ENCODE results near the gene USP17L21.
"Not testable (repeated sequence)": the region's sequence is repeated elsewhere in the genome, so short reads cannot be mapped to it uniquely, and the experiment has no call there.

Gene USP17L21

GRCh38 chr4:9262572-9262971, at the start of gene USP17L21:
Gene USP17L21, plus strand, starts transcription at chr4:9262872. Its CDS starts 0 bp downstream, at chr4:9262872.
- H3K4me3 ChIP-seq (ENCODE audit: low read depth, low read length): not testable (repeated sequence)

- not testable (repeated sequence) for H3K4me3 ChIP-seq (ENCODE audit: low read depth, low read length)
These were observed 48.0 kb upstream of the USP17L21 start for GRCh38 chr4:9214701-9215100.

- not testable (repeated sequence) for H3K4me3 ChIP-seq (ENCODE audit: low read depth, low read length)
These were observed 47.6 kb upstream of the USP17L21 start, which contains the start of gene USP17L11 for GRCh38 chr4:9215105-9215504. Gene USP17L11, plus strand, starts transcription at chr4:9215405. Its CDS starts 0 bp downstream, at chr4:9215405.

- H3K4me3 ChIP-seq (ENCODE audit: low read depth, low read length): not testable (repeated sequence)
These were observed 42.8 kb upstream of the USP17L21 start, which contains the start of gene USP17L12 for GRCh38 chr4:9219852-9220251. Gene USP17L12, plus strand, starts transcription at chr4:9220152. Its CDS starts 0 bp downstream, at chr4:9220152.

- not testable (repeated sequence) for H3K4me3 ChIP-seq (ENCODE audit: low read depth, low read length)
These were observed 38.1 kb upstream of the USP17L21 start, which contains the start of gene USP17L13 for GRCh38 chr4:9224596-9224995. Gene USP17L13, plus strand, starts transcription at chr4:9224896. Its CDS starts 0 bp downstream, at chr4:9224896.

DNA sequence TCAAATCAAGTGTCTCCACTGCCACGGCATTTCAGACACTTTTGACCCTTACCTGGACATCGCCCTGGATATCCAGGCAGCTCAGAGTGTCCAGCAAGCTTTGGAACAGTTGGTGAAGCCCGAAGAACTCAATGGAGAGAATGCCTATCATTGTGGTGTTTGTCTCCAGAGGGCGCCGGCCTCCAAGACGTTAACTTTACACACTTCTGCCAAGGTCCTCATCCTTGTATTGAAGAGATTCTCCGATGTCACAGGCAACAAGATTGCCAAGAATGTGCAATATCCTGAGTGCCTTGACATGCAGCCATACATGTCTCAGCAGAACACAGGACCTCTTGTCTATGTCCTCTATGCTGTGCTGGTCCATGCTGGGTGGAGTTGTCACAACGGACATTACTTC, 32.4 kb upstream of the USP17L21 start:
- not testable (repeated sequence) for H3K4me3 ChIP-seq (ENCODE audit: low read depth, low read length)

DNA sequence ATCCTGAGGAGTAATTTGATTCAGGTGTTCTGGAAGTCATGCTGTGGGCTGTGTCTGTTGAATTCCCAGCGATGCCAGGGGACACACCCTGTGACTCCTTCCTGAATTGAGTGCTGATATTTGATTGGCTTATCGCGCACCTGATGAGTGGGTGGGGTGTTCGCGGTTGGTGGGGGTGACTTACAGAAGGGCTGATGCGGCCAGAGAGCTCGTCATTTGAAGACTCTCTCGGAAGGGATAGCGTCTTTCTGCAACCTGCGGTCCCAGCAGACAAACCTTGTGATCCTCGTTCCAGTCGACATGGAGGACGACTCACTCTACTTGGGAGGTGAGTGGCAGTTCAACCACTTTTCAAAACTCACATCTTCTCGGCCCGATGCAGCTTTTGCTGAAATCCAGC, 28.6 kb upstream of the USP17L21 start, which contains the start of gene USP17L15:
TSS of gene USP17L15 (plus strand) at position 301 of the 400 bp plus-strand sequence. CDS start at position 301, 0 bp downstream.
- not testable (repeated sequence) for H3K4me3 ChIP-seq (ENCODE audit: low read depth, low read length)

DNA sequence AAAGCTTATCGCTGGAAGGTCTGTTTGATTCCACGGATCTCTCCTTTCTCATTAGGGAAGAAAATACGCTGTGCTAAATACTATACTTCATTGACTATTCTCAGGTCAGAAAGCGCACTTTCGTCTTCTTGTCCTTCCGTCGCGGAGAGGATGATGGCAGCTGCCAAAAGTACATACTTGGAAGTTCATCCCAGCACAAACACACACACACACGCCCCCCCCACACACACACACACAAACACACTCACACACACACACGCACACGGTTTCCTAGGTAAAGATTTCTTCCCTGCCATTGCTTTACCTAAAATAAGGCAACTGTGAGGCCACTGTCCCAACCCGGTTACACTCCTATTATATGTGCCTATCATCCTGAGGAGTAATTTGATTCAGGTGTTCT, 24.2 kb upstream of the USP17L21 start:
- not testable (repeated sequence) for H3K4me3 ChIP-seq (ENCODE audit: low read depth, low read length)

GRCh38 chr4:9243579-9243978, 19.1 kb upstream of the USP17L21 start, which contains the start of gene USP17L17:
Gene USP17L17, plus strand, starts transcription at chr4:9243879. Its CDS starts 0 bp downstream, at chr4:9243879.
- H3K4me3 ChIP-seq (ENCODE audit: low read depth, low read length): not testable (repeated sequence)

GRCh38 chr4:9247953-9248680, 14.6 kb upstream of the USP17L21 start, which contains the start of gene USP17L18:
Gene USP17L18, plus strand, starts transcription at chr4:9248630. Its CDS starts 0 bp downstream, at chr4:9248630.
- H3K4me3 ChIP-seq (ENCODE audit: low read depth, low read length): not testable (repeated sequence)

DNA sequence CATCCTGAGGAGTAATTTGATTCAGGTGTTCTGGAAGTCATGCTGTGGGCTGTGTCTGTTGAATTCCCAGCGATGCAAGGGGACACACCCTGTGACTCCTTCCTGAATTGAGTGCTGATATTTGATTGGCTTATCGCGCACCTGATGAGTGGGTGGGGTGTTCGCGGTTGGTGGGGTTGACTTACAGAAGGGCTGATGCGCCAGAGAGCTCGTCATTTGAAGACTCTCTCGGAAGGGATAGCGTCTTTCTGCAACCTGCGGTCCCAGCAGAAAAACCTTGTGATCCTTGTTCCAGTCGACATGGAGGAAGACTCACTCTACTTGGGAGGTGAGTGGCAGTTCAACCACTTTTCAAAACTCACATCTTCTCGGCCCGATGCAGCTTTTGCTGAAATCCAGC, 9.6 kb upstream of the USP17L21 start, which contains the start of gene USP17L19:
TSS of gene USP17L19 (plus strand) at position 301 of the 400 bp plus-strand sequence. CDS start at position 301, 0 bp downstream.
- H3K4me3 ChIP-seq (ENCODE audit: low read depth, low read length): not testable (repeated sequence)

DNA sequence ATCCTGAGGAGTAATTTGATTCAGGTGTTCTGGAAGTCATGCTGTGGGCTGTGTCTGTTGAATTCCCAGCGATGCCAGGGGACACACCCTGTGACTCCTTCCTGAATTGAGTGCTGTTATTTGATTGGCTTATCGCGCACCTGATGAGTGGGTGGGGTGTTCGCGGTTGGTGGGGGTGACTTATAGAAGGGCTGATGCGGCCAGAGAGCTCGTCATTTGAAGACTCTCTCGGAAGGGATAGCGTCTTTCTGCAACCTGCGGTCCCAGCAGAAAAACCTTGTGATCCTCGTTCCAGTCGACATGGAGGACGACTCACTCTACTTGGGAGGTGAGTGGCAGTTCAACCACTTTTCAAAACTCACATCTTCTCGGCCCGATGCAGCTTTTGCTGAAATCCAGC, 4.8 kb upstream of the USP17L21 start, which contains the start of gene USP17L20:
TSS of gene USP17L20 (plus strand) at position 301 of the 400 bp plus-strand sequence. CDS start at position 301, 0 bp downstream.
- not testable (repeated sequence) for H3K4me3 ChIP-seq (ENCODE audit: low read depth, low read length)

- not testable (repeated sequence) for H3K4me3 ChIP-seq (ENCODE audit: low read depth, low read length)
These were observed 4.6 kb downstream of the USP17L21 start, which contains the start of gene USP17L22 for GRCh38 chr4:9267319-9267718. Gene USP17L22, plus strand, starts transcription at chr4:9267619. Its CDS starts 0 bp downstream, at chr4:9267619.

DNA sequence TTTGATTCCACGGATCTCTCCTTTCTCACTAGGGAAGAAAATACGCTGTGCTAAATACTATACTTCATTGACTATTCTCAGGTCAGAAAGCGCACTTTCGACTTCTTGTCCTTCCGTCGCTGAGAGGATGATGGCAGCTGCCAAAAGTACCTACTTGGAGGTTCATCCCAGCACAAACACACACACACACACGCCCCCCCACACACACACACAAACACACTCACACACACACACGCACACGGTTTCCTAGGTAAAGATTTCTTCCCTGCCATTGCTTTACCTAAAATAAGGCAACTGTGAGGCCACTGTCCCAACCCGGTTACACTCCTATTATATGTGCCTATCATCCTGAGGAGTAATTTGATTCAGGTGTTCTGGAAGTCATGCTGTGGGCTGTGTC, 9.0 kb downstream of the USP17L21 start:
- H3K4me3 ChIP-seq (ENCODE audit: low read depth, low read length): not testable (repeated sequence)

Measured in iPS-11a (cell line).